Thyroid gland (tissue), 4 donors: Measurements from ENCODE around the gene PHACTR1. TPM values are rescaled to one million over a fixed set of nuclear protein-coding genes. Genes with fewer than 3 reads are reported as not detected.

ENCODE experiments used
- DNase-seq, 2 donors: peaks; one replicate each; pipeline ENCODE4 v3.0.0-alpha.2; 2019
- H3K27ac ChIP-seq, 3 donors: fragments of 200-600 bp; sonication (generic); 1 replicate in 2 of 3; 2 replicates in 1 of 3; pipeline ENCODE4 v1.5.1; 2016 to 2019; ENCODE audit warnings: mild to moderate bottlenecking in 1 of 3, moderate library complexity in 1 of 3
- H3K27me3 ChIP-seq: fragments of 200-600 bp; sonication (generic); one replicate; pipeline ENCODE4 v1.5.1; 2019
- H3K36me3 ChIP-seq, 2 donors: fragments of 200-600 bp; sonication (generic); one replicate each; pipeline ENCODE4 v1.5.1; 2016 to 2019
- H3K4me1 ChIP-seq, 2 donors: fragments of 200-600 bp; sonication (generic); one replicate each; pipeline ENCODE4 v1.5.1; 2017 to 2019
- H3K4me3 ChIP-seq, 3 donors: fragments of 200-600 bp; sonication (generic); replicated peaks in 1 of 3; 1 replicate in 2 of 3; 2 replicates in 1 of 3; pipeline ENCODE4 v1.5.1; 2016; ENCODE audit warnings: mild to moderate bottlenecking in 1 of 3
- H3K9me3 ChIP-seq: fragments of 200-600 bp; sonication (generic); one replicate; pipeline ENCODE4 v1.5.1; 2017
- CTCF ChIP-seq, 6 experiments: fragments of 200-600 bp in 3 of 6; fragments of 450-650 bp in 3 of 6; sonication (generic) in 3 of 6; IDR thresholded peaks; one replicate each; pipeline ENCODE4 v1.5.1; 2016 to 2019; ENCODE audit warnings: antibody characterized with exemption in 6 of 6, mild to moderate bottlenecking in 2 of 6, inconsistent platforms in 1 of 6, moderate library complexity in 1 of 6
- POLR2A ChIP-seq, 2 donors: fragments of 450-650 bp; IDR thresholded peaks; one replicate each; pipeline ENCODE4 v1.6.1; 2017; ENCODE audit warnings: antibody characterized with exemption in 2 of 2, mild to moderate bottlenecking in 2 of 2, moderate library complexity in 1 of 2
- WGBS, 2 donors: methylation state at CpG; one replicate each; pipeline ENCODE4 v1.1.5; 2017; 5-methylcytosine and 5-hydroxymethylcytosine counted together
- intact Hi-C: fragments of 100-400 bp; cut with DNase I; formaldehyde crosslinking; loops from one replicate; pipeline ENCODE4 v1.15.1; 2023
- total RNA-seq, 4 donors: library from RNA; depleted of rRNA; stranded (reverse); fragments of >200 nt; gene quantifications; one replicate each; pipeline ENCODE4 v1.2.3, GENCODE V29; 2016

The PHACTR1 gene
- total RNA-seq = 1 to 10 TPM; 2.9 to 8.6 (median 4.4) TPM

DNA sequence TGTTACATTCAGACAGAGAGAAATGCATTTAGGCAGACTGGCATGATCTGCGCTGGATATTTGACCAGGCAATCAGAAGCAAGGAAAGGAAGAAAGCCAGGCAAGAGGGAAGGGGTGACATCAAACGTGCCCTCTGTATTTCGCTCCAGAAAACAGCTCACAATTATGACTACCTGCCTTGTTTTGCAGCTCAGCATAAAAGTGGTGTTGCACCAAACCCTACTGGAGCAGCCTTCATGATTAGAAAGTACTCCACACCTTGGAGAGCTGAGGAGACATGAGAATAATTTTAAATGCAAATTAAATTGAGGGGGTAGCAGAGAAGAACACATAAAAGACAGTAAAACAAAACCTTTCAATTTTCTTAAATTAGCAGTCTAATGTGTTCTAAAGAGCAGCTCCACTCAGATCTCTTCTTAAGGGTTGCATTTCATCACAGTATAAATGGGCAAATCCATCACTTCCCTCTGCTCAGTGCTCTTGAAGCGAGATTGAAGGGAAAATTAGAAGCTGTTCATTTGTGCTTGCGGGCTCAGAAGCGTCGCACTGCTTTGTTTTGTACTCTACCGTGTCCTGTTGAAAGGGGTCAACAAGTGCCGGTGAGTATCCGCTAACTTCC, at the start of gene PHACTR1:
PHACTR1 (plus strand) TSS at position 470 of the 619 bp plus-strand sequence.
- Histone ChIP-seq H3K4me3 (no peak within 1 kb of the TSS), H3K27ac (no peak within 1 kb of the TSS), H3K4me1 (no peaks in the 10 kb centered on the region), H3K36me3 (no peaks in the 10 kb centered on the region), H3K9me3 (no peaks in the 10 kb centered on the region), H3K27me3 (no peaks in the 10 kb centered on the region)
- TF ChIP-seq POLR2A (IDR thresholded peaks at IDR 0.05) (no peak), CTCF (IDR thresholded peaks at IDR 0.05) (no peak)
- 44 to 51% methylated on average over 10 of the region's 10 CpGs for WGBS, 2 donors
- DNase-seq = no peak
- intact Hi-C loops = no loop called here

GRCh38 chr6:12666886-12667285, 49.7 kb upstream of the PHACTR1 start:
- 63 to 74% methylated on average over 1 of the region's 1 CpG for WGBS, 2 donors
- Histone ChIP-seq H3K27ac (no peak overlapping the region), H3K4me1 (no peaks in the 10 kb centered on the region), H3K27me3 (no peaks in the 10 kb centered on the region), H3K36me3 (no peaks in the 10 kb centered on the region), H3K4me3 (no peak overlapping the region), H3K9me3 (no peaks in the 10 kb centered on the region)
- no peak for DNase-seq
- TF ChIP-seq POLR2A (IDR thresholded peaks at IDR 0.05) = no peak
- no peak for TF ChIP-seq CTCF (IDR thresholded peaks at IDR 0.05)
- intact Hi-C loops = no loop called here

- Histone ChIP-seq H3K4me3 (no peak overlapping the region), H3K27ac (no peak overlapping the region), H3K9me3 (no peaks in the 10 kb centered on the region), H3K27me3 (no peaks in the 10 kb centered on the region), H3K36me3 (no peaks in the 10 kb centered on the region), H3K4me1 (no peaks in the 10 kb centered on the region)
- TF ChIP-seq POLR2A (IDR thresholded peaks at IDR 0.05) (no peak), CTCF (IDR thresholded peaks at IDR 0.05) (no peak)
- DNase-seq = no peak
- intact Hi-C loops = no loop called here
- WGBS, 2 donors = 87 to 91% methylated on average over 5 of the region's 5 CpGs
These were observed 40.6 kb upstream of the PHACTR1 start for GRCh38 chr6:12675931-12676330.

DNA sequence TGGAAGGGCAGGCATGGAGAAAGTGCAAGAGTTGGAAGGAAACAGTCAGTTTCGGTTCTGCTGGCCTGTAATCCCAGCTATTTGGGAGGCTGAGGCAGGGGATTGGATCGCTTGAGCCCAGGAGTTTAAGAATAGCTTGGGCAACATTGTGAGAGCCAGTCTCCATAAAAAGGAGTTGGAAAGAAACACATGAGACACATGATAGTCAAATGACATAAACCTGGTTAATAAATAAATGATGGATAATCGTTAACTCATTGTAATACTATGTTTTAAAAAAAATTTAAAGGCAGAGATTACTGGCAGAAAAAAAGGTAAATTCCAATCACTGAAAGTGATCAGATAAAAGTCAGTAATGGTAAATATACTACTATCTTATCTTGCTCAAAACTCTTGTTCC, 37.2 kb upstream of the PHACTR1 start:
- Histone ChIP-seq H3K4me3 (no peak overlapping the region), H3K9me3 (no peaks in the 10 kb centered on the region), H3K27ac (no peak overlapping the region), H3K36me3 (no peaks in the 10 kb centered on the region), H3K4me1 (no peaks in the 10 kb centered on the region), H3K27me3 (no peaks in the 10 kb centered on the region)
- DNase-seq = no peak
- intact Hi-C loops = no loop called here
- TF ChIP-seq CTCF (IDR thresholded peaks at IDR 0.05) = no peak
- TF ChIP-seq POLR2A (IDR thresholded peaks at IDR 0.05) = no peak
- 87 to 92% methylated on average over 3 of the region's 3 CpGs for WGBS, 2 donors

DNA sequence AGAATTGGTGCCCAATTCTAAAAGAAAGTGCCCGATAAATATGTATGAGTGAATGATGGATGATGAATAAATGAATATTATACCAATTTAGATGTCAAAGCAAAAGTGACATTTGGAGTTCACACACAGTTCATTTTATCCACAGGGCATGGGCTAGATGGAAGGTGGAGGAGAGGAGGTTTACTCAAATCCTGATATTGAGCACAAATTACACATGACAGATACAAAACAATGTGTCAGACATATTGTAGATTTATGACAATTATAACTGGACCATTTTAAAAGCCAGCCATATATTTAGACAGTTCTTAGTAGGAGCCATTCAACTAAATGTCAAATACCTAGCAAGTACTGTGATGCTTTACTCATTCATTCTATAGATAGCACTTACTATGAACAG, 23.4 kb upstream of the PHACTR1 start:
- Histone ChIP-seq H3K27ac (no peak overlapping the region), H3K9me3 (no peaks in the 10 kb centered on the region), H3K4me3 (no peak overlapping the region), H3K4me1 (no peaks in the 10 kb centered on the region), H3K27me3 (no peaks in the 10 kb centered on the region), H3K36me3 (no peaks in the 10 kb centered on the region)
- WGBS, 2 donors = 97 to 98% methylated on average over 1 of the region's 1 CpG
- TF ChIP-seq CTCF (IDR thresholded peaks at IDR 0.05) (no peak), POLR2A (IDR thresholded peaks at IDR 0.05) (no peak)
- no peak for DNase-seq
- intact Hi-C loops = no loop called here
